Myocyte (in vitro differentiated cells): ENCODE data around the gene BPIFB6. TPM values are rescaled to one million over a fixed set of nuclear protein-coding genes. Genes with fewer than 3 reads are reported as not detected.

Experiments used
- DNase-seq: peaks from one replicate; pipeline ENCODE4 v3.0.0-alpha.2; 2012; ENCODE audit warnings: low read depth
- total RNA-seq: library from RNA; depleted of rRNA; stranded (reverse); fragments of >200 nt; gene quantifications from 2 replicates; pipeline ENCODE4 v1.2.3, GENCODE V29; 2014

Gene BPIFB6
- total RNA-seq, 1 donor from 2014 or later, result not detected

DNA sequence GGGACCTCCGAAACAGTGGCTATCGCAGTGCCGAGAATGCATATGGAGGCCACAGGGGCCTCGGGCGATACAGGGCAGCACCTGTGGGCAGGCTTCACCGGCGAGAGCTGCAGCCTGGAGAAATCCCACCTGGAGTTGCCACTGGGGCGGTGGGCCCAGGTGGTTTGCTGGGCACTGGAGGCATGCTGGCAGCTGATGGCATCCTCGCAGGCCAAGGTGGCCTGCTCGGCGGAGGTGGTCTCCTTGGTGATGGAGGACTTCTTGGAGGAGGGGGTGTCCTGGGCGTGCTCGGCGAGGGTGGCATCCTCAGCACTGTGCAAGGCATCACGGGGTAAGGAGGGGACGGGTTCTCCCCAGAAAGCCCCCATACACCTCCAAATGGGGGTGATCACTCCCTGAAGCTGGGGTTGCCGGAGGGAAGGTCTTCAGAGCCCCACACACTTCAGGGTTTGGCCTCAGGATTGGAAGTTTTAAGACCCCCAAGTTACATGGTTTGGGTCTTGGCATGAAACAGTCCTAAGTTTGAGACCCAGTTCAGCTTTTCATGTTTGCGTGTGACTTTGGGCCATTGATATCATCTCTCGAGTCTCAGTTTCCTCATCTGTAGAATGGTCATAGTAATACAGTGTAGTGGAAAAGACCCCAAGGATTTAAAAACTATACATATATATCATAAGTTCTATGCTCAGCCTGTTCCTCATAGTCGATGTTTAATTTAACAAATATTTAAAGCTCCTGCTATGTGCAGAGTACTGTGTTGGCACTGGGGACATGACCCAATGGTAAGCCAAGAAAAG, 52.3 kb downstream of the BPIFB6 start:
- no peak for DNase-seq

DNA sequence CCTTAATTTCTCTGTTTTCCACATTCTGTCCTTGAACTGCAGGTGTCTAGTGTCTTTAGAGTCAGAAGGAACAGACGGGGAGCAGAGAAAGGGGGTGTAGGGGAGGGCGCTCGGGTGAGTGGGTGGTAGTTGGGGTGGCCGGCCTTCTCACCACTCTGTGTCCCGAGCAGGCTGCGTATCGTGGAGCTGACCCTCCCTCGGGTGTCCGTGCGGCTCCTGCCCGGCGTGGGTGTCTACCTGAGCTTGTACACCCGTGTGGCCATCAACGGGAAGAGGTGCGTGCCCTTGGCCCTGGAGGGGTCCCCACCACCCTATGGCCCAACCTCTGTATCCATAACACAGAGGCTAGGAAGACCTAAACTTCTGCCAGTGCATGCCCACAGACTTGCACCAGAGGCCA, 53.3 kb downstream of the BPIFB6 start:
- no peak for DNase-seq

DNA sequence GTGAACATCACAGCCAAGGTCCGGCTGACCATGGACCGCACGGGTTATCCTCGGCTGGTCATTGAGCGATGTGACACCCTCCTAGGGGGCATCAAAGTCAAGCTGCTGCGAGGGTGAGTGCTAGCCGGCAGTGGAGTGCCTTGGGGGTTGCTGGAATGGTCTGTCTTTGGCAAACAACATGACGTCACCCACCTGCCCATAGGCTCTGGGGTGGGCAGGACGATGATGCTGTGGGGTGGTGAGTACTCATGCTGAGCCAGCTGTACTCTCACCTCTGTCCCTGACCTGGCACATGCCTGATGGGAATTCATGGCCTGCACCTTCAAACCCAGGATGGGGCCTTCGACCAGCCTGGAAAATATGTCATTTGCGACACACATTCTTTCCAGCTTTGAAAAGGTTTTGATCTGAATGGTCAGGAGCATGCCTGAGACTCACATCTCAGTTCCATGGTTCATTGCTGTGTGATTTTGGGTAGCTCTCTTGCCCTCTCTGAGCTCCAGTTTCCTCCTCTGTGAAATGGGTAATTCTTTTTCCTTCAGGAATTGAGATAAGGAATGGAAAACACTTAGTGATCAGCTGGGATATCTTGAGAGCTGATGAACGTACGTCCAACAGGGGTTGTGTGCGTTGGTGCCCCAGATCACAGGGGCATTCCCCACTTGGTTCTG, 54.7 kb downstream of the BPIFB6 start:
- no peak for DNase-seq

DNA sequence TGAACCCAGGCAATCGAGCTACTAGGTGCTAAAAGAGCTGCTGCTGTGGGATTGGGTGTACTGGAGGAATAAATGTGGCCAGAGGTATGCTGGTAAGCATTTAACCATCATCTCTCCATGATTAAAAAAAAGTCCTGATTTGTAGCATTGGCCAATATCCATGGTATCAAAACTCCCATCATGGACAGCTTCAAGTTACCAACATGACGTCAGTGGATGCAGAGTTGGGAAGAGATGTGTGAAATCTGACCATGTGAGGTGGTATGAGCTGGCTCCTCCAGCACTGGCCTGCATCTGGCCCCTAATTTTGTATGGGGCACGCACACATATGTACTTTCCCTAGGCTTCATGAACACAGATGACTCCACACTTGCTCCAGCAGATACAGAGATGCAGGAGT, 59.7 kb downstream of the BPIFB6 start:
- DNase-seq, result no peak

DNA sequence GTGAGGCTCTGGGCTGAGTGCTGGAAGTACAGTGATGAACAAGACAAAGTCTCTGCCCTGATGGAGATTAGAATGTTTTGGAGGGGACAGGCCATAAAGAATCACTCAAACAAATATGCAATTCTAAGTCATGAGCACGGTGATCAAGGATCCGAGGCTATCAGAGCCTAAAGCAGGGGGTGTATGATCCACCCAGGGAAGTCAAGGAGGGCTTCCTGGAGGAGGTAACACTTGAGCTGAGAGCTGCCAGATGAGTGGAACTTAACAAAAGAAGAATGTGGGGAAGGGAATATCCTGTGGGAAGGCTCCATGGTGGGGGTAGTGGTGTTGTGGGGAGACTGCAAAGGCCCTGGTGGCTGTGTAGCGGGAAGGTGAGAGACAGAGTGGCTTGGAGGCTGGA, 60.2 kb downstream of the BPIFB6 start:
- DNase-seq, result no peak

DNA sequence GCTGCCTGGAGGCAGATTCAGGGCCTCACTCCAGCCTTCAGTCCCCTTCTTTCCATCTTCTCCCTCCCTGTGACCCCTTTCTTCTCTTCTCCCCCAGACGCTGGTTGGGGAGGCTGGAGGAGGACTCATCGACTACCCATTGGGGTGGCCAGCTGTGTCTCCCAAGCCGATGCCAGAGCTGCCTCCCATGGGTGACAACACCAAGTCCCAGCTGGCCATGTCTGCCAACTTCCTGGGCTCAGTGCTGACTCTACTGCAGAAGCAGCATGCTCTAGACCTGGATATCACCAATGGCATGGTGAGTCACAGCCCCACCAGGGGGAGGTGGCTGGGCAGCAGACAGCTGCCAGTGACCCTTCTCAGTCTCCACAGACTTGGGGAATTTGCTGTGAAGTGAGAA, 60.9 kb downstream of the BPIFB6 start:
- DNase-seq, result no peak

DNA sequence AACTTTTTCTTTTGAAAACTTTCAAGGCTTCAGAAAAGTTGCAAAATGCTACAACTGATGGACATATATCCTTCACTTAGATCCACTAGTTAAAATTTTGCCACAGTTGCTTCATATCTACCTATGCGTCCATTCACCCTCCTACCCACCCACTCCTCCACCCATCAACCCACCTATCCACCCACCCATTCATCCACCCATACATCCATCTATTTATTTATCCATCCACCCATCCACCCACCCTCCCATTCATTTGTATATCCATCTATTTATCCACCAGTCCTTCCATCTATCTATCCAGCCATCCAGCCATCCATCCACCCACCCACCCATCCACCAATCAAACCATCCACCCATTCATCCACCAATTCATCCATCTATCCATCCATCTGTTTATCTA, 61.6 kb downstream of the BPIFB6 start:
- no peak for DNase-seq

DNA sequence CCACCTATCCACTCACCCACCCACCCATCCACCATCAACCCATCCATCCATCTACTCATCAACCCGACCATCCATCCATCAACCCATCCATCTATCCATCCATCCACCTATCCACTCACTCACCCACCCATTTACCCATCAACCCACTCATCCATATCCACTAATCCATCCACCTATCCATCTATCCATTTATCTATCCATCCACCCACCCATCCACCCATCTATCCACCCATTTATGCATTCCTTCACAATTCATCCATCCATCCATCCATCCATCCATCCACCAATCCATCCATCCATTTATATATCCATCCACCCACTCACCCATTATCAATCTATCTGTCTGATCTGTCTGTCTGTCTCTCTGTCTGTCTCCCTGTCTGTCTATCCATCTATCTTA, 62.1 kb downstream of the BPIFB6 start:
- DNase-seq, result no peak

Other genes with a start within 250 kb of the BPIFB6 start
- gene MAPRE1, start 211.7 kb upstream of the BPIFB6 start, total RNA-seq, result 110 and 140 TPM in 2 replicates
- 0.83 TPM in 1 of 2 replicates, not detected in the other for gene EFCAB8, start 172.7 kb upstream of the BPIFB6 start, total RNA-seq
- not detected in 2 replicates for gene SUN5, start 27.2 kb upstream of the BPIFB6 start, total RNA-seq
- not detected in 2 replicates for gene BPIFB2, start 23.9 kb upstream of the BPIFB6 start, total RNA-seq
- not detected in 2 replicates for gene BPIFB3, start 22.3 kb downstream of the BPIFB6 start, total RNA-seq
- not detected in 2 replicates for gene BPIFB4, start 48.0 kb downstream of the BPIFB6 start, total RNA-seq
- not detected in 2 replicates for gene BPIFA2, start 136.5 kb downstream of the BPIFB6 start, total RNA-seq
- gene BPIFA3, start 185.7 kb downstream of the BPIFB6 start, total RNA-seq, result not detected in 2 replicates
- gene BPIFA1, start 204.3 kb downstream of the BPIFB6 start, total RNA-seq, result not detected in 2 replicates